IMR-90 (cell line): Measurements from ENCODE around the gene PDZK1. TPM values are rescaled to one million over a fixed set of nuclear protein-coding genes. Genes with fewer than 3 reads are reported as not detected.

Experiments
- ATAC-seq: fragments of 200-7000 bp; cut with Tn5 transposase; 2 replicates; pipeline ENCODE4 v1.9.1; 2020; ENCODE audit warnings: low read depth, mild to moderate bottlenecking, moderate library complexity
- BruUV-seq: library from RNA; stranded (reverse); fragments of 400-500 nt; replicated peaks from 2 replicates; lab custom pipeline; 2021; lab: Mats Ljungman, UMichigan
- CTCF ChIA-PET: fragments of 300-600 bp; formaldehyde crosslinking; extraction: SDS; loops from one replicate; lab custom pipeline; 2021; ENCODE audit warnings: antibody characterized with exemption; lab: Yijun Ruan, JAX
- POLR2A ChIA-PET: fragments of 300-600 bp; sonication (Branson Sonifier 250); formaldehyde crosslinking; loops from one replicate; lab custom pipeline; 2022; ENCODE audit warnings: antibody characterized with exemption; ENCODE audit not compliant: unreplicated experiment; lab: Charles Lee
- DNase-seq: peaks from one replicate; pipeline ENCODE4 v3.0.0; 2013
- H2AFZ ChIP-seq: replicated peaks from 2 replicates; pipeline ENCODE3; 2013; ENCODE audit warnings: low read length, mild to moderate bottlenecking; ENCODE audit not compliant: poor library complexity
- H2AK5ac ChIP-seq: 2 replicates; pipeline ENCODE4 v1.6.1; 2013; ENCODE audit warnings: low read depth, low read length, inconsistent platforms
- H2AK9ac ChIP-seq: replicated peaks from 2 replicates; pipeline ENCODE3; 2013; ENCODE audit warnings: mild to moderate bottlenecking, low read depth, low read length, moderate library complexity; ENCODE audit not compliant: poor library complexity
- H2BK120ac ChIP-seq: 2 replicates; pipeline ENCODE4 v1.6.1; 2013; ENCODE audit warnings: low read depth, low read length, inconsistent platforms
- H2BK15ac ChIP-seq: 3 replicates; pipeline ENCODE4 v1.6.1; 2013; ENCODE audit warnings: low read depth, low read length, inconsistent platforms
- H2BK20ac ChIP-seq: 2 replicates; pipeline ENCODE4 v1.6.1; 2013; ENCODE audit warnings: low read depth, mild to moderate bottlenecking, inconsistent platforms, low read length, moderate library complexity
- H2BK5ac ChIP-seq: 2 replicates; pipeline ENCODE4 v1.6.1; 2013; ENCODE audit warnings: mild to moderate bottlenecking, low read depth, low read length, inconsistent platforms; ENCODE audit not compliant: poor library complexity, severe bottlenecking
- H3K14ac ChIP-seq: replicated peaks from 2 replicates; pipeline ENCODE4 v1.6.1; 2013; ENCODE audit warnings: low read depth, low read length, inconsistent platforms
- H3K18ac ChIP-seq: 2 replicates; pipeline ENCODE4 v1.6.1; 2013; ENCODE audit warnings: low read depth, low read length, control low read depth
- H3K23ac ChIP-seq: 2 replicates; pipeline ENCODE4 v1.6.1; 2013; ENCODE audit warnings: low read depth, low read length, inconsistent platforms
- H3K27ac ChIP-seq: 2 replicates; pipeline ENCODE4 v1.5.1; 2013; ENCODE audit warnings: mild to moderate bottlenecking, control low read depth, low read length; ENCODE audit not compliant: insufficient read depth
- H3K27me3 ChIP-seq: 2 replicates; pipeline ENCODE4 v1.6.1; 2013; ENCODE audit warnings: low read length; ENCODE audit not compliant: control insufficient read depth, insufficient read depth
- H3K36me3 ChIP-seq: 2 replicates; pipeline ENCODE4 v1.6.1; 2013; ENCODE audit warnings: low read length, mixed read lengths; ENCODE audit not compliant: control insufficient read depth, insufficient read depth
- H3K4ac ChIP-seq: 2 replicates; pipeline ENCODE4 v1.6.1; 2013; ENCODE audit warnings: low read depth, low read length, inconsistent platforms
- H3K4me1 ChIP-seq: 2 replicates; pipeline ENCODE4 v1.6.1; 2013; ENCODE audit warnings: low read length, mixed read lengths; ENCODE audit not compliant: control insufficient read depth, insufficient read depth
- H3K4me2 ChIP-seq: 2 replicates; pipeline ENCODE4 v1.6.1; 2013; ENCODE audit warnings: low read depth, mild to moderate bottlenecking, control low read depth, low read length, moderate library complexity
- H3K4me3 ChIP-seq: 2 replicates; pipeline ENCODE4 v1.5.1; 2013; ENCODE audit warnings: low read depth, mild to moderate bottlenecking, control low read depth, low read length, moderate library complexity; ENCODE audit not compliant: insufficient read depth
- H3K56ac ChIP-seq: 2 replicates; pipeline ENCODE4 v1.6.1; 2013; ENCODE audit warnings: low read length, inconsistent platforms; ENCODE audit not compliant: insufficient read depth; ENCODE audit errors: extremely low read depth
- H3K79me1 ChIP-seq, 2 experiments: 2 replicates each; pipeline ENCODE4 v1.6.1; 2013; ENCODE audit warnings: low read length in 2 of 2, inconsistent platforms in 1 of 2, low read depth in 1 of 2
- H3K9ac ChIP-seq: 2 replicates; pipeline ENCODE4 v1.6.1; 2013; ENCODE audit warnings: low read depth, low read length, control low read depth
- H3K9me1 ChIP-seq: 2 replicates; pipeline ENCODE4 v1.6.1; 2013; ENCODE audit warnings: low read length, inconsistent platforms; ENCODE audit not compliant: insufficient read depth
- H3K9me3 ChIP-seq: 2 replicates; pipeline ENCODE4 v1.6.1; 2013; ENCODE audit warnings: low read length; ENCODE audit not compliant: control insufficient read depth, insufficient read depth
- H4K20me1 ChIP-seq: 2 replicates; pipeline ENCODE4 v1.6.1; 2013; ENCODE audit warnings: low read length, inconsistent platforms; ENCODE audit not compliant: insufficient read depth
- H4K5ac ChIP-seq: 2 replicates; pipeline ENCODE4 v1.6.1; 2013; ENCODE audit warnings: mild to moderate bottlenecking, low read depth, low read length, control low read depth
- H4K8ac ChIP-seq, 2 experiments: 2 replicates each; pipeline ENCODE4 v1.6.1; 2013; ENCODE audit warnings: low read depth in 2 of 2, low read length in 2 of 2, control low read depth in 1 of 2, inconsistent platforms in 1 of 2
- H4K91ac ChIP-seq: 2 replicates; pipeline ENCODE4 v1.6.1; 2013; ENCODE audit warnings: low read depth, low read length, inconsistent platforms; ENCODE audit not compliant: insufficient read depth
- CEBPB ChIP-seq: IDR thresholded peaks from 2 replicates; pipeline ENCODE4 v1.6.1; 2012; ENCODE audit warnings: low read depth, low read length, improper control_type of control experiment
- CHD1 ChIP-seq: IDR thresholded peaks from 2 replicates; pipeline ENCODE4 v1.6.1; 2012; ENCODE audit warnings: low read depth, low read length, improper control_type of control experiment
- FOS ChIP-seq: fragments of 150-350 bp; IDR thresholded peaks from 2 replicates; pipeline ENCODE4 v1.6.1; 2016; ENCODE audit warnings: low read depth, low read length
- MAZ ChIP-seq: IDR thresholded peaks from 2 replicates; pipeline ENCODE4 v1.6.1; 2012; ENCODE audit warnings: low read depth, mild to moderate bottlenecking, low read length, improper control_type of control experiment, moderate library complexity, borderline replicate concordance
- RAD21 ChIP-seq: IDR thresholded peaks from 2 replicates; pipeline ENCODE4 v1.6.1; 2012; ENCODE audit warnings: low read length, improper control_type of control experiment
- RFX5 ChIP-seq: IDR thresholded peaks from 2 replicates; pipeline ENCODE4 v1.8.0; 2012; ENCODE audit warnings: low read depth, mild to moderate bottlenecking, low read length, moderate library complexity
- SMC3 ChIP-seq: fragments of 150-350 bp; IDR thresholded peaks from 2 replicates; pipeline ENCODE4 v1.6.1; 2016; ENCODE audit warnings: low read depth, mild to moderate bottlenecking, antibody characterized with exemption, low read length, moderate library complexity
- WGBS, 2 experiments: methylation state at CpG; one replicate each; pipeline versions ENCODE4 v1.1.5 to v1.1.7; 2013; ENCODE audit warnings: missing lambda C conversion rate in 2 of 2; ENCODE audit not compliant: insufficient read length in 1 of 2; ENCODE audit errors: extremely low coverage in 2 of 2; 5-methylcytosine and 5-hydroxymethylcytosine counted together
- dilution Hi-C: fragments of 300-500 bp; cut with HindIII; formaldehyde crosslinking; loops from one replicate; pipeline ENCODE4 v1.14.3; 2018; ENCODE audit warnings: low sequenced_read_pairs; ENCODE audit not compliant: unreplicated experiment
- in situ Hi-C: fragments of 300-500 bp; cut with MboI; formaldehyde crosslinking; loops from 3 replicates; pipeline ENCODE4 v1.14.3; 2019; ENCODE audit warnings: low sequenced_read_pairs, inconsistent platforms, mixed read lengths
- intact Hi-C: fragments of 100-400 bp; cut with micrococcal nuclease; formaldehyde crosslinking; loops from 2 replicates; pipeline ENCODE4 v1.10.0; 2022
- polyA plus RNA-seq, 3 experiments: library from polyadenylated mRNA; depleted of rRNA; stranded (reverse); fragments of >200 nt; gene quantifications; 2 replicates each; pipeline ENCODE4 v1.2.3, GENCODE V29; 2012; ENCODE audit warnings: low replicate concordance in 1 of 3
- total RNA-seq: library from RNA; depleted of rRNA; stranded (reverse); fragments of >200 nt; gene quantifications from 2 replicates; pipeline ENCODE4 v1.2.3, GENCODE V29; 2012

The PDZK1 gene
- total and polyA plus RNA-seq, 2 of the 4 experiments (the other 2 are of a cell fraction), result 1.4 to 2.1 TPM

GRCh38 chr1:145720556-145720877 lies 13.3 kb upstream of the PDZK1 start:
- DNase-seq, result peak; percentile 91
- in situ Hi-C loops, result no loop called here
- no TSS peak for BruUV-seq

More at GRCh38 chr1:145720556-145720877, 13.3 kb upstream of the PDZK1 start:
- H3K4me2 ChIP-seq, result peak overlapping the region; percentile 73
- H4K5ac ChIP-seq, result peak overlapping the region; percentile 85
- TF ChIP-seq CEBPB (no peak), SMC3 (no peak), RFX5 (no peak), FOS (peak; percentile 60; the same call in 1 of the 2 replicates), RAD21 (0 out of 2 replicates have a peak, but pooled peaks have one; percentile 8), CHD1 (no peak), MAZ (peak; percentile 49; the same call in 1 of the 2 replicates)
- peak overlapping the region; percentile 87 for H3K14ac ChIP-seq
- H4K20me1 ChIP-seq, result no peaks in the 10 kb centered on the region
- H3K23ac ChIP-seq, result peak overlapping the region; percentile 88
- H3K36me3 ChIP-seq, result no peaks in the 10 kb centered on the region
- peak overlapping the region; percentile 62 for H3K27ac ChIP-seq
- peak overlapping the region; percentile 99 for H2BK120ac ChIP-seq
- H3K18ac ChIP-seq, result peak overlapping the region; percentile 72
- POLR2A ChIA-PET, result no interaction called here
- H2AK9ac ChIP-seq, result peak overlapping the region; percentile 94
- H2AK5ac ChIP-seq, result peak overlapping the region; percentile 97
- peak overlapping the region; percentile 99 for H3K4ac ChIP-seq
- peak overlapping the region; percentile 92 for H2BK5ac ChIP-seq
- peak overlapping the region; percentile 99 for H2BK20ac ChIP-seq
- H3K9ac ChIP-seq, result no peak overlapping the region; the same call in 1 of the 2 replicates
- intact Hi-C loops (loop anchor here (10.0 kb wide), 1 partner anchor 104 kb away; the partner anchor contains the start of genes POLR3C and RNF115), dilution Hi-C loops (no loop called here)
- peak overlapping the region; percentile 94 for H2AFZ ChIP-seq
- H3K9me3 ChIP-seq, result no peaks in the 10 kb centered on the region
- peaks cover 27% of the 10 kb centered on the region for H3K4me1 ChIP-seq
- CTCF ChIA-PET, result interaction anchor here (0.6 to 1.8 kb wide), 5 partner anchors 9 to 104 kb away, joined by 3 to 9 read pairs (median 3); partner anchors contain the start of genes PDZK1, POLR3C and RNF115
- no CpG with 5 or more reads among the region's 5 CpGs for WGBS, 2 experiments
- H4K8ac ChIP-seq, result peak overlapping the region; percentile 75 to 95
- no peak overlapping the region for H3K4me3 ChIP-seq
- H2BK15ac ChIP-seq, result peak overlapping the region; percentile 93
- H3K79me1 ChIP-seq, result no peaks in the 10 kb centered on the region; a peak in 1 of 4 replicates
- no peaks in the 10 kb centered on the region for H3K27me3 ChIP-seq
- peaks cover 24% of the 10 kb centered on the region for H3K9me1 ChIP-seq
- peak; percentile 77 for ATAC-seq
- peak overlapping the region; percentile 98 for H4K91ac ChIP-seq
- H3K56ac ChIP-seq, result peak overlapping the region; percentile 81; the same call in 1 of the 2 replicates
